Spleen (tissue), 11 donors: ENCODE results near the gene RAD54L. TPM values are rescaled to one million over a fixed set of nuclear protein-coding genes. Genes with fewer than 3 reads are reported as not detected.

Experiments
- DNase-seq: peaks from one replicate; pipeline ENCODE4 v3.0.0-alpha.2; 2020
- H3K27ac ChIP-seq, 8 donors: fragments of 200-600 bp; sonication (generic) in 7 of 8; 1 replicate in 4 of 8; 2 replicates in 4 of 8; pipeline versions ENCODE4 v1.5.0 to v1.8.0; 2016 to 2021; ENCODE audit warnings: inconsistent platforms in 4 of 8, mild to moderate bottlenecking in 4 of 8, moderate library complexity in 1 of 8
- H3K27me3 ChIP-seq, 7 donors: fragments of 200-600 bp; sonication (generic) in 6 of 7; replicated peaks in 1 of 7; 1 replicate in 4 of 7; 2 replicates in 3 of 7; pipeline versions ENCODE4 v1.5.0 to v1.8.0; 2016 to 2021; ENCODE audit warnings: inconsistent platforms in 3 of 7, mild to moderate bottlenecking in 1 of 7
- H3K36me3 ChIP-seq, 6 donors: fragments of 200-600 bp; sonication (generic) in 5 of 6; 1 replicate in 4 of 6; 2 replicates in 2 of 6; pipeline versions ENCODE4 v1.5.0 to v1.8.0; 2016 to 2021; ENCODE audit warnings: inconsistent platforms in 2 of 6
- H3K4me1 ChIP-seq, 6 donors: fragments of 200-600 bp; sonication (generic) in 5 of 6; 1 replicate in 3 of 6; 2 replicates in 3 of 6; pipeline versions ENCODE4 v1.5.0 to v1.8.0; 2016 to 2021; ENCODE audit warnings: inconsistent platforms in 3 of 6
- H3K4me3 ChIP-seq, 8 donors: fragments of 200-600 bp; sonication (generic) in 7 of 8; 1 replicate in 4 of 8; 2 replicates in 4 of 8; pipeline versions ENCODE4 v1.5.0 to v1.8.0; 2016 to 2021; ENCODE audit warnings: inconsistent platforms in 4 of 8, mild to moderate bottlenecking in 4 of 8, moderate library complexity in 2 of 8
- H3K9me3 ChIP-seq, 8 donors: fragments of 200-600 bp; sonication (generic) in 7 of 8; 1 replicate in 4 of 8; 2 replicates in 4 of 8; pipeline versions ENCODE4 v1.5.0 to v1.8.0; 2016 to 2021; ENCODE audit warnings: inconsistent platforms in 4 of 8
- POLR2A ChIP-seq, 3 donors: fragments of 450-650 bp; IDR thresholded peaks; one replicate each; pipeline ENCODE4 v1.5.1; 2017; ENCODE audit warnings: antibody characterized with exemption in 3 of 3, mild to moderate bottlenecking in 1 of 3
- POLR2AphosphoS5 ChIP-seq, 3 donors: sonication (generic); formaldehyde crosslinking; IDR thresholded peaks; one replicate each; pipeline ENCODE4 v1.5.1; 2017; ENCODE audit warnings: antibody characterized with exemption in 3 of 3
- WGBS, 5 donors: extraction: QIAGEN DNeasy Blood & Tissue Kit in 3 of 5; methylation state at CpG; one replicate each; pipeline versions ENCODE4 v1.1.5 to v1.1.7; 2013 to 2018; 5-methylcytosine and 5-hydroxymethylcytosine counted together
- intact Hi-C: fragments of 100-400 bp; cut with DNase I; formaldehyde crosslinking; loops from one replicate; pipeline ENCODE4 v1.15.0; 2023; ENCODE audit warnings: low total_unique reads
- polyA plus RNA-seq, 3 donors: library from polyadenylated mRNA; stranded (reverse); fragments of 200-250 nt; gene quantifications; one replicate each; pipeline ENCODE4 v1.2.1, GENCODE V29; 2013
- total RNA-seq, 7 donors: library from RNA; depleted of rRNA in 3 of 7; stranded (reverse); fragments of >200 nt in 3 of 7; fragmentation: NEBNext Ultra II Directional in 4 of 7; extraction: Animal tissue kit (Norgen Biotek cat#: 25700) in 4 of 7; gene quantifications; one replicate each; pipeline versions ENCODE4 v1.1.0 to v1.2.1, GENCODE V29; 2016 to 2021
- TF ChIP-seq, protein P1 (sequence below), 11 experiments: fragments of 200-600 bp in 7 of 11; fragments of 450-650 bp in 4 of 11; sonication (generic) in 4 of 11; IDR thresholded peaks in 8 of 11; conservative IDR thresholded peaks in 3 of 11; 1 replicate in 7 of 11; 2 replicates in 4 of 11; pipeline versions ENCODE4 v1.4.0 to v1.8.0; 2016 to 2021; ENCODE audit warnings: antibody characterized with exemption in 11 of 11, inconsistent platforms in 4 of 11, mild to moderate bottlenecking in 1 of 11
- donor health status: healthy with polysubstance abuse.
- donor health status: DM: no; HTN: no; CAD: no; lungs with moderate emphysema.
- donor health status: DM: no; HTN: no; CAD: no.
- donor health status: Bipolar disorder and iron deficiency.
- donor health status: healthy.
- donor health status: DM: no; HTN: no; CAD: no.
- donor health status: DM: yes; HTN: yes; CAD: no.

Gene RAD54L
- total and polyA plus RNA-seq, 10 donors = 2.4 to 9.2 (median 2.9) TPM

DNA sequence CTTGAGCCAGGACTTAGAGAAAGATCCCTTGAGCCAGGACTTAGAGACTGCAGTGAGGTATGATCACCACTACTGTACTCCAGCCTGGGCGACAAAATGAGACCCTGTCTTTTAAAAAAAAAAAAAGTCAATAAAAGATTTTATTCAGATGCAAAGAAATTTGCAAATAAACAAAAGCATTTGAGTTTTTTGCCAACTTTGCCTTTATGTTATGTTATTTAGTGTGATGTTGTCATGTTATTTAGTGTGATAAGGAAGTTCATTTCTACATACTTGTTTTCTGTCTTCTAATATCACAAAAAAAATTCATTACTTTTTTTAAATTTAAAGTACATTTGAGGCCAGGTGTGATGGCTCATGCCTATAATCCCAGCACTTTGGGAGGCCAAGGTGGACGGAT is 9.0 kb downstream of the RAD54L start:
- no peaks in the 10 kb centered on the region for H3K27me3 ChIP-seq
- no peak for DNase-seq
- H3K9me3 ChIP-seq = no peaks in the 10 kb centered on the region
- intact Hi-C loops = no loop called here
- WGBS, 5 donors = 93 to 98% (median 93%) methylated on average over 2 of the region's 2 CpGs
- TF ChIP-seq, protein P1, sequence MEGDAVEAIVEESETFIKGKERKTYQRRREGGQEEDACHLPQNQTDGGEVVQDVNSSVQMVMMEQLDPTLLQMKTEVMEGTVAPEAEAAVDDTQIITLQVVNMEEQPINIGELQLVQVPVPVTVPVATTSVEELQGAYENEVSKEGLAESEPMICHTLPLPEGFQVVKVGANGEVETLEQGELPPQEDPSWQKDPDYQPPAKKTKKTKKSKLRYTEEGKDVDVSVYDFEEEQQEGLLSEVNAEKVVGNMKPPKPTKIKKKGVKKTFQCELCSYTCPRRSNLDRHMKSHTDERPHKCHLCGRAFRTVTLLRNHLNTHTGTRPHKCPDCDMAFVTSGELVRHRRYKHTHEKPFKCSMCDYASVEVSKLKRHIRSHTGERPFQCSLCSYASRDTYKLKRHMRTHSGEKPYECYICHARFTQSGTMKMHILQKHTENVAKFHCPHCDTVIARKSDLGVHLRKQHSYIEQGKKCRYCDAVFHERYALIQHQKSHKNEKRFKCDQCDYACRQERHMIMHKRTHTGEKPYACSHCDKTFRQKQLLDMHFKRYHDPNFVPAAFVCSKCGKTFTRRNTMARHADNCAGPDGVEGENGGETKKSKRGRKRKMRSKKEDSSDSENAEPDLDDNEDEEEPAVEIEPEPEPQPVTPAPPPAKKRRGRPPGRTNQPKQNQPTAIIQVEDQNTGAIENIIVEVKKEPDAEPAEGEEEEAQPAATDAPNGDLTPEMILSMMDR (IDR thresholded peaks at IDR 0.05 in 8 of 11, conservative IDR thresholded peaks at IDR 0.05 in 3 of 11) = no peak
- TF ChIP-seq POLR2A (IDR thresholded peaks at IDR 0.05) (no peak), POLR2AphosphoS5 (IDR thresholded peaks at IDR 0.05) (no peak)
- H3K4me1 ChIP-seq = no peaks in the 10 kb centered on the region
- H3K4me3 ChIP-seq = no peak overlapping the region
- H3K36me3 ChIP-seq = peaks cover 0 to 46% (median 0%) of the 10 kb centered on the region in 6 donors
- H3K27ac ChIP-seq = no peak overlapping the region

DNA sequence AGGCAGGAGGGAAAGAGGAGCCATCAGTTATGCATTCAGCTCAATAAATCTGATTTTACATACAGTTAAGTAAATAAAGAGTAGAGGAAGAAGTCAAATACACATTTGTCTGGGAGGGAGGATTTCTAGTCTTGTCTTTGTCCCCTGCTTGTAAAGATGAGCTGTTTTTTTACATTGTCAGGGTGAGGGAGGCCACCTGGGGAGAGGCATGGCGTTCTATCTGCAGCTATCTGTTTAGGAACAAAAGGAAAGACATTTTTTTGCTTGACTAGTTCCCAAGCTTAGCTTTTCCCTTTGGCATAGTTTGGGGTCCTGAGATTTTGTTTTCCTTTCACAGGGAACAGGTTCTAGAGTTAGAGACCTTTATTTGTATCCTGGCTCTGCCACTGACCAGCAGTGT is 14.9 kb downstream of the RAD54L start:
- H3K4me1 ChIP-seq = no peaks in the 10 kb centered on the region
- WGBS, 5 donors = 85 to 100% (median 95%) methylated on average over 1 of the region's 1 CpG
- H3K9me3 ChIP-seq = no peaks in the 10 kb centered on the region
- intact Hi-C loops = no loop called here
- H3K36me3 ChIP-seq = peaks cover 0 to 60% (median 0%) of the 10 kb centered on the region in 6 donors
- TF ChIP-seq POLR2AphosphoS5 (IDR thresholded peaks at IDR 0.05) = no peak
- TF ChIP-seq, protein P1 (IDR thresholded peaks at IDR 0.05 in 8 of 11, conservative IDR thresholded peaks at IDR 0.05 in 3 of 11) = no peak
- TF ChIP-seq POLR2A (IDR thresholded peaks at IDR 0.05) = no peak
- no peak for DNase-seq
- no peak overlapping the region for H3K27ac ChIP-seq
- no peaks in the 10 kb centered on the region for H3K27me3 ChIP-seq
- H3K4me3 ChIP-seq = no peak overlapping the region

DNA sequence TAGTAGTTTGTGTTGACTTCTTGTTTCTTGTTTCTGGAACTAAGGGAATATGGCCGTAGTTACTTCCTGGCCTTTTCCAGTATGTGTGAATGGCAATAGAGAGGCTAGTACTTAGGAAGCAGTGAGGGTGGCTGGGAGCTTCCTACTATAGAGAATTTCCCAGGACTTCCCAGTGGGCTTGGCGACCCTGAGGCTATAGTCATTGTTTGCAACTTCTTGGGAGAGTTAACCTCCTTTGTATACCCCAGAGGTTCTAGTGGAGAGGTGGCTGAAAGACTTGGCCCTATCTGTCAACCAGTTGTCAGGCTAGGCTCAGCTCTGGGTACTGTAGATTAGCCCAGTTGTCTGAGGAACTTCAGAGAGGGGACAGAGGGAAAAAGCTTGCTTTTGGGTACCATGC is 15.6 kb downstream of the RAD54L start:
- H3K4me3 ChIP-seq = no peak overlapping the region
- no peak overlapping the region for H3K27ac ChIP-seq
- TF ChIP-seq, protein P1 (IDR thresholded peaks at IDR 0.05 in 8 of 11, conservative IDR thresholded peaks at IDR 0.05 in 3 of 11) = no peak
- TF ChIP-seq POLR2A (IDR thresholded peaks at IDR 0.05) (no peak), POLR2AphosphoS5 (IDR thresholded peaks at IDR 0.05) (no peak)
- peaks cover 0 to 66% (median 0%) of the 10 kb centered on the region in 6 donors for H3K36me3 ChIP-seq
- no peak for DNase-seq
- no peaks in the 10 kb centered on the region for H3K9me3 ChIP-seq
- 88 to 98% (median 92%) methylated on average over 1 to 2 of the region's 2 CpGs for WGBS, 5 donors
- H3K27me3 ChIP-seq = no peaks in the 10 kb centered on the region
- intact Hi-C loops = no loop called here
- no peaks in the 10 kb centered on the region for H3K4me1 ChIP-seq

DNA sequence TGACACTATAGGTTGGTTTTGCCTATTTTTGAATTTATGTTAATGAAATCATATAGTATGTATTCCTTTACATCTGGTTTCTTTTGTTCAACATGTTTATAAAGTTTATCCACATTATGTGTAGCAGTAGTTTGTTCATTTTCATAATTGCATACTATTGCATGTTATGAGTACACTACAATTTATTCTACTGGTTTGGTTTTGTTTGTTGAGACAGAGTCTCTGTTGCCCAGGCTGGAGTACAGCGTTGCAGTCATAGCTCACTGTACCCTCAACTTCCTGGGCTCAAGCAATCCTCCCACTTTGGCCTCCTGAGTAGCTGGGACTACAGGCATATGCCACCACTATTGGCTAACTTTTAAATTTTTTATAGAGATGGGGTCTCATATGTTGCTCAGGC is 21.0 kb downstream of the RAD54L start:
- Histone ChIP-seq H3K27ac (no peak overlapping the region), H3K4me1 (no peaks in the 10 kb centered on the region), H3K27me3 (no peaks in the 10 kb centered on the region), H3K36me3 (peaks cover 0 to 71% (median 0%) of the 10 kb centered on the region in 6 donors), H3K9me3 (no peaks in the 10 kb centered on the region), H3K4me3 (no peak overlapping the region)
- WGBS, 5 donors = 86 to 100% (median 92%) methylated on average over 1 of the region's 1 CpG
- TF ChIP-seq POLR2A (IDR thresholded peaks at IDR 0.05) (no peak), POLR2AphosphoS5 (IDR thresholded peaks at IDR 0.05) (no peak)
- TF ChIP-seq, protein P1 (IDR thresholded peaks at IDR 0.05 in 8 of 11, conservative IDR thresholded peaks at IDR 0.05 in 3 of 11) = no peak
- intact Hi-C loops = no loop called here
- no peak for DNase-seq
